Endometrial microvascular endothelial cells (primary cell): ENCODE data around the gene BCAR3. TPM values are rescaled to one million over a fixed set of nuclear protein-coding genes. Genes with fewer than 3 reads are reported as not detected.
"Not testable (repeated sequence)": the region's sequence is repeated elsewhere in the genome, so short reads cannot be mapped to it uniquely, and the experiment has no call there.

Experiments used
- in situ Hi-C: cut with HindIII; loops from 2 replicates; pipeline ENCODE4 v1.10.0; 2017; ENCODE audit warnings: low sequenced_read_pairs, low pct_unique_long_range_greater_than_20kb; ENCODE audit errors: inconsistent ontology term
- total RNA-seq: library from RNA; depleted of rRNA; stranded (reverse); fragments of >200 nt; gene quantifications from one replicate; pipeline ENCODE4 v1.2.3, GENCODE V29; 2015; ENCODE audit errors: inconsistent ontology term

BCAR3 gene
- total RNA-seq, 1 donor from 2014 or later: 91.8 TPM

DNA sequence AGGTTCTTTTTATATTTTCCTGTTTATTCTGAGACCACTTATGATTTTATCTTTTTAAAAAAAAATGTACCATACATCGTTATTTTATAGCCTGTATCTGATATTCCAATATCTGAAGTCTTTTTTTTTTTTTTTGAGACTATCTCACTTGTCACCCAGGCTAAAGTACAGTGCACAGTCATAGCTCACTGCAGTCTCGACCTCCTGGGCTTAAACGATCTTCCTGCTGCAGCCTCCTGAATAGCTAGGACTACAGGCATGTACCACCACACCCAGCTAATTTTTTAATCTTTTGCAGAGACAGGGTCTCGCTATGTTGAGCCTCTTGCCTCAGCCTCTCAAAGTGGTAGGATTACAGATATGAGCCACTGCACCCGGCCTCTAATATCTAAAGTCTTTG is 25.1 kb downstream of the BCAR3 start:
- in situ Hi-C loops: no loop called here

DNA sequence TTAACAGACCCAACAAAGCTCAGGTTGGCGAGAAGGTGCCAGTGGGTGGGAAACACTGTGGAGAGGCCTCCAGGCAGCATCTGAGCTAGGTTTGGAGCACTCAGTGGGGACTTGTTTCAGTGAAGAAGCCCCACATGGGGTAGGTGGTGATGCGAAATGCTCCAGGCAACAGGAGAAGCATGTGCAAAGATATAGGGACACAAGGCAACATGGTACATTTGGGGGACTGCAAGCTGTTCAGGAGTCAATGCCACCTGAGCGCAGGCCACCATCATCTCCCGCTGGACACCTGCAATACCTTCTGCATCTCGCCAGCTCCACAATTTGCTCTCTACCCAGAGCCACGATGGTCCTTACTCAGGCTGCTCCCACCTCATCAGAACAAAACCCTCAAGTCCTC is 28.0 kb downstream of the BCAR3 start:
- in situ Hi-C loops: no loop called here

DNA sequence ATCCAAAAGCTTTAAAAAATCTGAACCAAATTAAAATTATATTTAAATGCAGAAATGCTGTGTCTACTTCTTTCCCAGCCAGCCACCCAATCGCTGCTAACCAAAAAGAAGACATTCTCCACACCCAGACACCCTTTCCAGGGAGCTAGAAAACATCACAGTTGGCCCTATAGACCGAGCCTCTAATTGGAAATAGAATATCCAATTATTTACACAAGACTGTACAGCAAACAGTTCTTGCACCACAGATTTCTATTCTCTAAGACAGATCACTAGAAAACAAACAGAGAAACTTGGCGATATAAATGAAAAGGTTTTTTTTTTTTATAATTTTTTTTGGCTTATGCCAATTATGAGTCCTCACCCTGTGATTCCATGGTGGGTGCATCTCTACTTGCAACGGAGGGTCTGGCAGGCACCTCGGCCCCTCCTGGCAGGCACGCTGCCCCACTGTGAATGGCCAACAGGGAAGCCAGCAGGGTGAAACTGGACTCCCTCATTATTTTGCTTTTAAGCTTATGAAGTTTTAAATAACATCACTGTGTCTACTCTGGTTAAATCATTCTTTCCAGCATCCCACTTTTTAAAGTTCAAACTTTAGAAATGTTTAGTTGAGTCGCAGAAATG is 29.2 kb downstream of the BCAR3 start:
- in situ Hi-C loops: no loop called here

DNA sequence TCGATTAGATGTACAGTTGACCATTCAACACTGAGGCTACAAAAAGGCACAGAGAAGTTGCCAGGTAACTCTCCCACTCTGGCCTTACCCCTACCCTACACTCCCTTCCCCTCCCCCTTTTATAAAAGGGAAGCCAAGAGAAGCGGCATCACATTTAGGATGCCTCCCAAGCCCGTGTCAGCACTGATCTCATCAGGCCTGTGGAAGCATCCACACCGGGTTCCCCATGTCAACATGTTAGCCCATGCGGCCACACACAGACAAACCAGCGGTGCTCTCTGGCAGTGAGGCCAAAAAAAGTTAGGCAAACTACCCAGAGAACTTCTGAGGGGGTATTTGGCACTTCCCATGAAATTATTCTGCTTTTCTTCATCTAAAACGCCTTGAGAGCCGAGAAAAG is 29.9 kb downstream of the BCAR3 start:
- in situ Hi-C loops: no loop called here

DNA sequence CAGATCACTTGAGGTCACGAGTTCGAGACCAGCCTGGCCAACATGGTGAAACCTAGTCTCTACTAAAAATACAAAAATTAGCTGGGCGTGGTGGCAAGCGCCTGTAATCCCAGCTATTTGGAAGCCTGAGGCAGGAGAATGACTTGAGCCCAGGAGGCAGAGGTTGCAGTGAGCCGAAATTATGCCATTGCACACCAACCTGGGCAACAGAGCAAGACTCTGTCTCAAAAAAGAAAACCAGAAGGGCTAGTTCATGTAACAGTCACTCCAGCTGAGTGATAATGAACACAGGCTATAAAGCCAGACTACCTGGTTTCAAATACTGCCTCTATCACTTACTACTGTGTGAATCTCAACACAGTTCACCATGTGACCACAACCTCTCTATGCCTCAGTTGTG is 31.5 kb downstream of the BCAR3 start:
- in situ Hi-C loops: not testable (repeated sequence)

DNA sequence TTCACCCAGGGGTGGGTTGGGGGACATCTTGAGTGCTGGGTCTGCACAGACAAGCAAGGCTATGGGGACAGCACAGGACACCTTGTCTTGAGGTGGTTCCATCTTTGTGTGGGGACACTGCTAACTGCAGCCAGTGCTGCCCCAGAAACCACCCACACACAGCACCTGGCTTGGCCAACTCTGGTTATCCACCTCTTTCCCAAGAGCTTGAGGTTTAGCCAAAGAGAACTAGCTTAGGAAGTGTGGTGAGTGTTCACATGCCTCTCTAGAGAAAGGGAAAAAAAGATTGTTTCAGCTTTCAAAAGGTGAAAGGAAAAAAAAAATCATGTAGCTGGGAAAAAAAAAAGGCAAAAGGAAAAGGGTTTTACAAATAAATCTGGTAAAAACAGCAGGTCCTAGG is 32.4 kb downstream of the BCAR3 start:
- in situ Hi-C loops: loop anchor here (25.0 kb wide), 1 partner anchor 163 kb away; no protein-coding TSS in a partner anchor

DNA sequence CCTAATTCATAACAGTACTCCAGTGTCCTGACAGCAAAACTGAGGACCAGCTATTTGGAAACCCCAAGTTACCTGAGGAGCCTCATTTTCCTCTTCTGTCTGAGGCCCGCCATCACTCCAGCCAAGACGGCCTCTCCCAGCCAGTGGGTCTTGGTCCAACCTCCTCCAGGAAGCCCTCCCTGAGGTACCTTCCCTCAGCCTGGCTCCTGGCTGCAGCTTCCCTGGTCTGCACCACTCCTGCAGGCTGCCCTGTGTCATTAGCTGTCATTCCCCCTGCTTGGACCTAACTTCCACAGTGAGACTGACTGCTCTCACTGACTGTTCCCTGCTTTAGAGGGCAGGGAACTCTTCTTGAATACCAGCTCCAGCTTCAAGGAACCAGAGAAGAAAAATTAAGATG is 33.0 kb downstream of the BCAR3 start:
- in situ Hi-C loops: loop anchor here (25.0 kb wide), 1 partner anchor 164 kb away; no protein-coding TSS in a partner anchor

DNA sequence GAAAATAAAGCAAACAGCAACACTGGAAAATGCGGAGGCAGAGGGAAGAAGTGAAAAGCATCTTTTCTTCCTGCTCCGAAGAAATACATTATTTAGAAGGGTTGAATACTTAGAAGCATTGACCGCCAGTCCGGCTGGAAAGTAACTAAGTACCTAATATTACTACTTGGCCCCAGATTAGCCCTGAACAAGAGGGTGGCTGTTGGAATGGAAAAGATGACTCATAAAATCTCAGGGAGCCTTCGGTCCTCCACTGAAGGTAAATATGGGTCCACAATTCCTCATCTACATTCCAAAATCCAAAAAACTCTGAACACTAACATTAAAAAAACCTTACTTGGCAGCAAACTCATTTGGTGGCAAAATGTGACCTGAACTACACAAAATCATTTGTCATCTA is 40.1 kb downstream of the BCAR3 start:
- in situ Hi-C loops: loop anchor here (25.0 kb wide), 1 partner anchor 171 kb away; no protein-coding TSS in a partner anchor

DNA sequence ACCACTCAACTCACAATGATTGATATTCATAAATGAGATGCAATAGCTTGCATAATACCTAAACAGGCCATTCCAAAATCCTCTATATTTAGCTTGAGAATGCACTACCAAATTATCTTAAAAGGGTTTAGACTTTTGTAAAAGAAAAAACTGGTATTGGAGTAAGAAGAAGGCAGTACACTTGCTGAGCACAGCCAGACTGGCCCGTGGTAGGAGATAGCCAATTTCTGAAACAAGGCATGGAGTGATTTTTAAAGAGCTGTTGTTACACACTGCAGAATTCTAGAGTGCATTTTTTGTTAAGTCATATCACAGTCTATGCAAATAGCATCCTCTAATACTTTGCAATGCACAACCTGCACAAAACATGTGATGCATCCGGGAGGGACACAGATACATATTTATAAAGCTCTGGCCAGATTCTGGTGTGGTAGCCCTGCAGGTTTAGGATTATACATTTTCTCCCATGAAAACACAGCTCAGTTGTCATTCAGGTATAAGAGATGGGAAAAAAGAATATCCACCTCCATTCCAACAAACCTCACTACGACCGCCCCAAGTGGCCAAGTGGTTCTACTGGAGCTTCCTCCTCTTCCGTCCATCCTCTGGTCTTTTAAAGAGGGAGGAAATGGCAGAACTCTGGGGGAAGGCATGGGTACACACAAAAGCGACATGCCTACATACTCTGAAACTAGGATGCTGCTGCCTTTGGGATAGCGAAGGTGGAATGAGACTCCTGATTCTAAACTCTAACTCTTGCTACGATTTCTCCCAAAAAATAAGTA is 40.8 kb downstream of the BCAR3 start:
- in situ Hi-C loops: loop anchor here (25.0 kb wide), 1 partner anchor 171 kb away; no protein-coding TSS in a partner anchor

DNA sequence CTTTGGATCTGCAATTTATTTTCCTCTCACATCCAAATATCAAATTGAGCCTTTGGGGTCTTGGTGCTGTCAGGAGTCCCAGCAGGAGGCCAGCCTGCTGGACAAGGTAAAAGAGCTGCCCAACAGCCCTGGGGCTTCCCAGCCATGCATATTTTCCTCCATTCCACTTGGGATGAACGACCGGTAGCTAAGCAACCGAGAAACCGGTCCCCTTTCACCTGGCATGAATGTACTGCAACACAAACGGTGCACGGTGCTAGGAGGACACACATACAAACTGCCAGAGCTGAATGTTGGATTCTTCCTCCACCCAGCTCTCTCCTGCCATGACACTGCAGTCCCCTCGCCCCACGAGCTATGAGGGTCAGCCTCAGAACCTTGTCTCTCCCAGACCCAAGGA is 42.7 kb downstream of the BCAR3 start:
- in situ Hi-C loops: loop anchor here (25.0 kb wide), 1 partner anchor 173 kb away; no protein-coding TSS in a partner anchor

DNA sequence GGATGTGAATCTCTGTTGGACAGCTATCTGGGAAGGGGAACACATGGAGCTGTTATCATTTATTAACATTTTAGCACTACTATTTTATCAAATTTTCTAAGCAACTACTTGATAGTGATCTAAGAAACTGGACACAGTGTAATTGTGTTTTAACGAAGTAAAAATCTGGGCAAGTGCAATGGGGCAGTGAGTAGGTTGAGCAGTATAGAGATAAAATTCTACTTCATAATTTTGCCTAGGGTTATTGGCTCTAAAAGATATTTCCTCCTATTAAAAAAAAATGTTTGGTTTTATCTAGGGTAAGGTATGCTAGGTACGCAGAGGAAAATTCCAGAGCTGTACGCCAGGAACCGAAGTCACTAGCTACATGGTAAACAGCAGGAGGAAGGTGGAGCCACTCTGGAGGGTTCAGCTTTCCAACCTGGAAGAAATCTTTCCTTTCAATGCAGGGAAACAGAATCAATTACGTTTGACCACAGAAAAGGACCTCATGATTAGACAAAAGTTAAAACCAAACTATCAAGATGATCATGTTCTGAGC is 43.3 kb downstream of the BCAR3 start:
- in situ Hi-C loops: loop anchor here (25.0 kb wide), 1 partner anchor 174 kb away; no protein-coding TSS in a partner anchor

DNA sequence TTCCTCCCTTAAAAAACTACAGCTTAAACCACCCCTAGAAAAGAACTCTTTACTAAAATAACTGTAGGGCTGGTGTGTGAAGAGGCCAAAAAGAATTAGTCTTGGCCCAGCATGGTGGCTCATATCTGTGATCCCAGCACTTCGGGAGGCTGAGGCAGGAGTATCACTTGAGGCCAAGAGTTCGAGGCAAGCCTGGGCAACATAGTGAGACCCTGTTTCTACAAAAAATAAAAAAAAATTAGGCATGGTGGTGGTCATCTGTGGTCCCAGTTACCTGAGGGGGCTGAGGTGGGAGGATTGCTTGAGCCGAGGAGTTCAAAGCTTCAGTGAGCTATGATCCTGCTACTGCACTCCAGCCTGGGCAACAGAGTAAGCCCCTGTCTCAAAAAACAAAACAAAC is 44.9 kb downstream of the BCAR3 start:
- in situ Hi-C loops: loop anchor here (25.0 kb wide), 1 partner anchor 176 kb away; no protein-coding TSS in a partner anchor

DNA sequence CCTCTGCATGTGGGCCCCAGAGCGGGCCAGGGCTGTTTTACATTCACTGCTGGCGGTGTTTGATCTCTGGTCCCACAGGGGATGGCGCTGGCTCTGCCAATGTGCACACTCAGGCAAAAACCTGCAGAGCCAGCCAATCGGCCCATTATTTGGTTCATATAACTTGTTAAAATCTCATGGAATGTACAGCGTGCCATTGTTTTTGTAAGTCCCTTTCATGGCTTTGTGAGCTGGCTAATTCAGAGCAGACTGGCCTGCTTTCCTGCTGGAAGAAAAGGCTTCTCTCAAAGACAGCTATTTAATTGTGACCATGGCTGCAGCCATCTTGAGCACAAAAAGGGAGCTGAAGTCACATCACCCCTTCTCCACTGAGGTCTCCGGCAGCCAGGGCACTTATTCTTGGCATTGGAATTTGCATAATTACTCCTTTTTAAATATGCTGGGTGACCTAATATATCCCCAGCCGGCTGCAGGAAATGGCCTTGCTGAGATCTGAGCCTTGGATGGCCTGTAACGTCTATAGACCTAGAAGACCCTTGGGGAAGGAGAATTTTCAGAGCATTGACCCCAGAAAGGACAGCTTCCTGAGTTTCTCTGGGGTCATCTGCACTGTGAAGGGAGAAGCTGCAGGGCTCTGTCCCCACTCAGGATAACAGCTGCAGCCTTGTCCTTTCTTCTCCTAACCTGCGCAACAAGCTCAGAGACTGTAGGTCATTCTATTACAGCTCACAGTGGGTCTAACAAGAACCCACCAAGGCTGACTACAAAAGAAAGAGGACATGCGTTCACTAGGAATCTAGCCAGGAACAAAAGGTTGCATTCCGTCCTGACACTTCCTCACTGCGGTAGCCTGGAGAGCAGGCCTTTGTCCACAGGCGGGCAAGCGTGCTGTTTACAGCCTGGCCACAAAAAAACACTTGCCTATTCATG is 45.8 kb downstream of the BCAR3 start:
- in situ Hi-C loops: loop anchor here (25.0 kb wide), 1 partner anchor 176 kb away; no protein-coding TSS in a partner anchor

DNA sequence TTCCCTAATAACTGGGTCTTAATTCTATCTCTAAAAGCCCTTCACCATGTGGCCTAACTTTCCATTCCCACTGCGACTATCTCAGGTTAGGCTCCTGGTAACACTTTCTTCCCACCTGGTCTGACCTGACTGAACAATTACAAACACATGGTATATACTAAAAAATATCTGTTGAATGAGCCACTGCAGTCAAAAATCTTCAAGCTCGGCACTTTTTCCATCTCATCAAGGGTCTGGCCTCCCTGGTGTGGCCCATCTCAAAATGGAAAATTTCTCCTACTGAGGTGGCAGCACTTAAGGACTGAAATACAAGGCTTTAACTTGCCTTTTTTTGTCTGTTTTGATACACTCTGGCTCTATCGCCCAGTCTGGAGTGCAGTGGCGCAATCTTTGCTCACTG is 48.3 kb downstream of the BCAR3 start:
- in situ Hi-C loops: loop anchor here (25.0 kb wide), 1 partner anchor 179 kb away; no protein-coding TSS in a partner anchor

DNA sequence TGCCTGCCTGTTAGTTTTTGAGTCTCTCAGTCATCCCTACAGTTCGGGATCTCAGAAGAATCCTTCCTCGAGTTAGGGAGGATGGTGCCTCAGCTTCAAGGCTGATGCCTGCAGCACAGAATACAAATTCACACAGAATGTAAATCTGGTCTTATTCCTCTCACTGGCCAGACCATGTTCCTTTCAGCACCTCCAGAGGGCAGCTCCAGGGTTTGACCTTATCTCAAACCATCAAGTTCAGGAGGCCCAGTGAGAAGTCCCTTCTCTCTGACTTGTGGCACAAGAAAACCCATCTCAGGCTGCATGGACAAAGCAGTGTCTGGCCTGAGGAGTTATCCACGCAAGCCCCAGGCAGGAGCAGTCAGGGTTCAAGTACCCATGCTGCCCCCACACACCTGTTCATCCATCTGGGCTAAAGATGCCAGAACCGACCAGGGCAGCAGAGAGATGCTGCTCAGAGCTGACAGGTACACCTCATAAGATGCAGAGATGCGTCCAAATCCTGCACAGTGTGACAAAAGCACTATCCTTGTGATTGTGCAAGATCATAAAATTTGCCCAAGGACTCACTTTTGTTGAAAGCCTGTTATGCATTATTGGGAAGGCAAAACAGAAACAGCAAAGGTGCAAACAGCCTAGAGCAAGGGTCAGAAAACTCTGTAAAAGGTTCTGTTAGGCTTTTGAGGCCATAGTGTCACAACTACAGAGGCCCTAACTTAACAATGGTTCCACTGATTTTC is 49.8 kb downstream of the BCAR3 start:
- in situ Hi-C loops: loop anchor here (25.0 kb wide), 1 partner anchor 181 kb away; no protein-coding TSS in a partner anchor

DNA sequence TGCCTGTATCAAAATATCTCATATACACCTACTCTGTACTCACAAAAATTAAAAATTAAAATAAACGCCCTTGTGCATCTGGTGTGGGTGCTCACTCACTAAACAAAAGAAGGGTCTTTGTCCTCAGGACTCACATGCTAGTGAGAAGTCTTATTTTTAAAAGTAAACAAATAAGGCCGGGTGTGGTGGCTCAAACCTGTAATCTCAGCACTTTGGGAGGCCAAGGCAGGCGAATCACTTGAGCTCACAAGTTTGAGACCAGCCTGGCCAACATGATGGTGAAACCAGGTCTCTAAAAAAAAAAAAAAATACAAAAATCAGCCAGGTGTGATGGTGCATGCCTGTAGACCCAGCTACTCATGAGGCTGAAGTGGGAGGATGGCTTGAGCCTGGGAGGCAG is 51.5 kb downstream of the BCAR3 start:
- in situ Hi-C loops: loop anchor here (25.0 kb wide), 1 partner anchor 182 kb away; no protein-coding TSS in a partner anchor

DNA sequence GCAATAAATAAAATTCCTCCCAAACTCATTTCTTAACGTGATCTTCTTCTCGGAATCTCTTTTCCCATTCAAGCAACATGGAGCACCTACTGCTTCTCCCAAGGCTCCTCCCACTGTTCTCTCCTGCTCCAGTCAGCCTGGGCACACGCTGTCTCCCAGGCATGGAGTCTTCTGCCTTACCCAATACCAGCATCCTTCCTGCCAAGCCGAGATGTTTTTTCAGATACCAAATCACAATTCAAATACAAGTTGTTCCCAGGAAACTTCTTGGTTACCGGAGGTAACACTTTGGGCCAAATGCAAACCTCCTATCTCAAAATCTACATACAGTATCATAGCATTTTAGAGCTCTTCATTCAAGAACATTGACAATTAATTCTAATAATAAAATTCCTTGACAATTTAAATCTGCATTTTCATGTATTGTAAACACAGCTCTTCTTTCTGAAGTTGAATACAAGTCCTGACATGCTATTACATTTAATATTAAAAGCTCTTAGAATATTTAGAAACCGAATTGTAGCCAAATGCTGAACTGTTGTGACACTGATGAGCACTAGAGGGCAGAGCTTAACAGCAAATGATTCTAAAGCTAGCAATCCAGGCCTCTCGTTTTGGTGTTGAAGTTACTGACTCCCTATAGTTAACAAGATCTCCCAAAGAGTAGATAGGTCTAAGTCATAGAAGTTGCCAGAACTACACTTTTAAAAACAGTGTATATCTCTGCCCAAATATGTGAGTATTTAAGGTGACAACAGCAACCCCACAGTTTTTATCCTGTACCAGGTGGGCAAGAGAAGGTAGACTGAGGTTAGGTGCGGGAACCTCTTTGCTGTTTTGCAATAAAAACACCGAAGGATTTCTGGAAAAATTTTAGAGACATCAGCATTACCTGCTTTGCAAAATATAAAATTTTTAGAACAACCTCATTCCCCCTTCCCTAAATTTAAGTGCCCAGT is 52.3 kb downstream of the BCAR3 start:
- in situ Hi-C loops: loop anchor here (25.0 kb wide), 1 partner anchor 183 kb away; no protein-coding TSS in a partner anchor
